ENCODE results near the gene PFAS.
A peak's percentile ranks its signal among the peaks of the same experiment; 100 is the strongest.
"Not testable (repeated sequence)": the region's sequence is repeated elsewhere in the genome, so short reads cannot be mapped to it uniquely, and the experiment has no call there.

The PFAS gene, protein sequence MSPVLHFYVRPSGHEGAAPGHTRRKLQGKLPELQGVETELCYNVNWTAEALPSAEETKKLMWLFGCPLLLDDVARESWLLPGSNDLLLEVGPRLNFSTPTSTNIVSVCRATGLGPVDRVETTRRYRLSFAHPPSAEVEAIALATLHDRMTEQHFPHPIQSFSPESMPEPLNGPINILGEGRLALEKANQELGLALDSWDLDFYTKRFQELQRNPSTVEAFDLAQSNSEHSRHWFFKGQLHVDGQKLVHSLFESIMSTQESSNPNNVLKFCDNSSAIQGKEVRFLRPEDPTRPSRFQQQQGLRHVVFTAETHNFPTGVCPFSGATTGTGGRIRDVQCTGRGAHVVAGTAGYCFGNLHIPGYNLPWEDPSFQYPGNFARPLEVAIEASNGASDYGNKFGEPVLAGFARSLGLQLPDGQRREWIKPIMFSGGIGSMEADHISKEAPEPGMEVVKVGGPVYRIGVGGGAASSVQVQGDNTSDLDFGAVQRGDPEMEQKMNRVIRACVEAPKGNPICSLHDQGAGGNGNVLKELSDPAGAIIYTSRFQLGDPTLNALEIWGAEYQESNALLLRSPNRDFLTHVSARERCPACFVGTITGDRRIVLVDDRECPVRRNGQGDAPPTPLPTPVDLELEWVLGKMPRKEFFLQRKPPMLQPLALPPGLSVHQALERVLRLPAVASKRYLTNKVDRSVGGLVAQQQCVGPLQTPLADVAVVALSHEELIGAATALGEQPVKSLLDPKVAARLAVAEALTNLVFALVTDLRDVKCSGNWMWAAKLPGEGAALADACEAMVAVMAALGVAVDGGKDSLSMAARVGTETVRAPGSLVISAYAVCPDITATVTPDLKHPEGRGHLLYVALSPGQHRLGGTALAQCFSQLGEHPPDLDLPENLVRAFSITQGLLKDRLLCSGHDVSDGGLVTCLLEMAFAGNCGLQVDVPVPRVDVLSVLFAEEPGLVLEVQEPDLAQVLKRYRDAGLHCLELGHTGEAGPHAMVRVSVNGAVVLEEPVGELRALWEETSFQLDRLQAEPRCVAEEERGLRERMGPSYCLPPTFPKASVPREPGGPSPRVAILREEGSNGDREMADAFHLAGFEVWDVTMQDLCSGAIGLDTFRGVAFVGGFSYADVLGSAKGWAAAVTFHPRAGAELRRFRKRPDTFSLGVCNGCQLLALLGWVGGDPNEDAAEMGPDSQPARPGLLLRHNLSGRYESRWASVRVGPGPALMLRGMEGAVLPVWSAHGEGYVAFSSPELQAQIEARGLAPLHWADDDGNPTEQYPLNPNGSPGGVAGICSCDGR (N-terminal part only)

DNA sequence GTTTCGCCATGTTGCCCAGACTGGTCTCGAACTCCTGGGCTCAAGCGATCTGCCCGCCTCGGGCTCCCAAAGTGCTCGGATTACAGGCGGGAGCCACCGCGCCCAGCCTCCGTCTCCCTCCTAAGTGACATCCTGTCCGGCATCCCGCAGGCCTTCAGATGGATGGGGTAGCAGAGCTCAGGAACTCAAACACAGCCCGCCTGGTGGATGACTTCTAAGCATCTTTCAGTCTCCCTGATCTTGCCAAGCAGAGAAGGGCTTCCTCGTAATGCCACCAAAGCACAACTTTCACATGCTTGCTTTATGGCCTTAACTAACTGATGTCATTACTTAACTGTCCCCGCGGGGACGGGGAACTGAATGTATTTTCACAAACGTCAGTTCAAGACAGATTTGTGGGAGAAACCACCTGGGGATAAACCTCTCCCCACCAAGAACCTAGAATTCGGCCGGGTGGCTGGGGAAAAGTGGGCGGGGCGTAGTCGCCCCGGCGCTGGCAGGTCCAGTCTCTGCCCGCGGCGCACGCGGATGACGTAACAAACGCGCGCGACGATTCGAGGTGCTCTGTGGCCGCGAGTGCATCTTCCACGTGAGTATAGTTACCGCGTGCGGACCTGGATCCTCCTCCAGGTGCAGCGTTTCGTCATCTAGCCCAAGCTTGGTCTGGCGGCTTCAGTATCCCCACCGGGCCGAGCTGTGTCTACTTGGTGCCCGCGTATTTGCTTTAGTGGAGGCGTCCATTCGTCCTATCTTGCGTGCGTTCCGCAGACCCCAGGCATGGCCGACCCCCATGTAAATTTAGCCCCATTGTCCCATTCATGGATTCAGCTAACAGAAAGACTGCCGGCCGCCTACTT, at the start of gene PFAS:
TSS of gene PFAS (plus strand) at position 539 of the 857 bp plus-strand sequence. CDS start 4,649 bp downstream, outside the sequence.
- DNase-seq, result peak; percentile 95

DNA sequence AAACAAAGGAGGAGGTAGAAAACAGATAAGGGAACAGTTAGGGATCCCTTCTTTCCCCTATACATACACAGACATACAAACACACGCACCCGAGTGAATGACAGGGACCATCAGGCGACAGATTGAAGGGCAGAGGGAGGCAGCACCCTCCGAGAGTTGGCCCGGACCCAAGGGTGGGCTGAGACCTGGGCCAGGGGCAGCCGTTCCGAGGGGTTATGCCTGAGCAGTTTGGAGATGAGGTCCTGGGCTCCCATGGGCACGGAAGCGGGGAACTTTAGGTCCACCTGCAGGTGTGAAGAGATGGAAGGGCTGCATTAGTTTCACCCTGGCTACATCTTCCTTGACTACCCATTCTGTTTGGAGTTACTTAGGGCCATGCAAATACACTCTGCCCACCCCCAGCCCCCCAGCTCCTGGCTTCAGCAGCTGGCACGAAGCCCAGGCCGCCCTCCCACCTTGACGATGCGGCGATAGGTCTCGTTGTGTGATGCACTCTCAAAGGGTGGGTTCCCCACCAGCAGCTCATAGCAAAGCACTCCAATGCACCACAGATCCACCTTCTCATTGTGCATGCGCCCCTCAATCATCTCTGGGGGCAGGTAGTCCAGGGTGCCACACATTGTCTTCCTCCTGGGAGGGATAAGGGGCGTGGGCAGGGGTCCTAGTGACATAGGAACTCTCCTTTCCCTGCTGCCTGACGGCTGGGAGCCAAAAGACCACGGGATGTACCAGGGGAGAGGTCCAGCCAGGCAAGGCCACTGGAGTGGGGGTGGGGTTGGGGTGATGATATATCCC, 44.1 kb upstream of the PFAS start:
- DNase-seq, result no peak

- DNase-seq, result no peak
Measured at GRCh38 chr17:8206536-8206935, 42.6 kb upstream of the PFAS start.

GRCh38 chr17:8209907-8210760, 39.0 kb upstream of the PFAS start, which contains the start of gene AURKB:
Gene AURKB (minus strand): TSS chr17:8210575. CDS start chr17:8210224, 351 bp downstream.
- DNase-seq, result peak; percentile 96

- no peak for DNase-seq
Measured at GRCh38 chr17:8210761-8211458, 38.2 kb upstream of the PFAS start.

DNA sequence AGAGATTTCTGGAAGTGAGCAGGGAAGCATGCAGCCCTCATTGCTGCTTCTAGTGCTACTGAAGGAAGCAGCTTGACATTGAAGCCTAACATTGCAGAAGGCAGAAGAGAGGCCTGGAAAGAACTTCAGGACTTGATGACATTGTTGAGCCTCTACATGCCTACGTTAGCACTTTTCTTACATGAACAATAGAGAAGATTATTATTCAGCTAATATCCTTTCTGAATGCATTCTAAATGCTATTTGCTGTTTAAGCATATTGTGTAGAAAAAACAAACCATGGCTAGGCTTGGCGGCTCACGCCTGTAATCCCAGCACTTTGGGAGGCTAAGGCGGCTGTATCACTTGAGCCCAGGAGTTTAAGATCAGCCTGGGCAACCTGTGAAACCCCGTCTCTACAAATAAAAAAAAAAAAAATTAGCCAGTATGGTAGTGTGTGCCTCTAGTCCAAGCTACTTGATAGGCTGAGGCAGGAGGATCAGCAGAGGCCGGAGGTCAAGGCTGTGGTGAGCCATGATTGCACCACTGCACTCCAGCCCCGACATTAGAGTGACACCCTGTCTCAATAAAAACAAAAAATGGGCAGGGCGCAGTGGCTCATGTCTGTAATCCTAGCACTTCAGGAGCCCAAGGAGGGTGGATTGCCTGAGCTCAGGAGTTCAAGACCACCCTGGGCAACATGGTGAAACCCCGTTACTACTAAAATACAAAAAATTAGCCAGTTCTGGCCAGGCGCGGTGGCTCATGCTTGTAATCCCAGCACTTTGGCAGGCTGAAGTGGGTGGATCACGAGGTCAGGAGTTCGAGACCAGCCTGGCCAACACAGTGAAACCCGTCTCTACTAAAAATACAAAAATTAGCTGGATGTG, 36.5 kb upstream of the PFAS start:
- DNase-seq, result no peak

DNA sequence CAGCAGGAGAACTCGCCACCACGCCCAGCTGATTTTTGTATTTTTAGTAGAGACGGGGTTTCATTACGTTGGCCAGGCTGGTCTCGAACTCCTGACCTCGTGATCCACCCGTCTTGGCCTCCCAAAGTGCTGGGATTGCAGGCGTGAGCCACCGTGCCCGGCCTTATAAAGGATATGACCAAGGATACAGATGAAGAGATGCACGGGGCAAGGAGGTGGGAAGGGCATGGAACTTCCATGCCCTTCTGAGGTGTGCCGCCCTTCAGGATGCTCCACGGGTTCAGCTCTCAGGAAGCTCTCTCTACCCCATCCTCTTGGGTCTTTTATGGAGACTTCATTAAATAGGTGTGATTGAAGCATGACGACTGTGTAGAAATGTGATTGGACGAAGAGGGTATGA, 35.1 kb upstream of the PFAS start:
- not testable (repeated sequence) for DNase-seq

GRCh38 chr17:8220783-8221662, 28.1 kb upstream of the PFAS start:
- peak; percentile 93 for DNase-seq

- DNase-seq, result peak; percentile 96
Measured at GRCh38 chr17:8221663-8222379, 27.3 kb upstream of the PFAS start.

DNA sequence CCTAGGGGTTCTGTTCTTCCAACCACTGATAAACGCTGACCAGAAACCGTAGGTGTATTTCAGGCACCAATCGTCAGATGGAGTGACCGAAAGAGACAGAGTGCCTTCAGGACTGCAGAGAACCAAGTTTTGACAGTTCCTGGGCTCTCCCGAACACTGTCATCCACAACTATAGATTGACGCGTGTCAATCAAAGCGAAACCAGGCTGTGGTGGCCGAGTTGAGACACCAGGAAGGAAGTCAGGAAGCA, 26.8 kb upstream of the PFAS start:
- DNase-seq, result no peak

GRCh38 chr17:8222630-8223355, 26.3 kb upstream of the PFAS start:
- peak; percentile 91 for DNase-seq

DNA sequence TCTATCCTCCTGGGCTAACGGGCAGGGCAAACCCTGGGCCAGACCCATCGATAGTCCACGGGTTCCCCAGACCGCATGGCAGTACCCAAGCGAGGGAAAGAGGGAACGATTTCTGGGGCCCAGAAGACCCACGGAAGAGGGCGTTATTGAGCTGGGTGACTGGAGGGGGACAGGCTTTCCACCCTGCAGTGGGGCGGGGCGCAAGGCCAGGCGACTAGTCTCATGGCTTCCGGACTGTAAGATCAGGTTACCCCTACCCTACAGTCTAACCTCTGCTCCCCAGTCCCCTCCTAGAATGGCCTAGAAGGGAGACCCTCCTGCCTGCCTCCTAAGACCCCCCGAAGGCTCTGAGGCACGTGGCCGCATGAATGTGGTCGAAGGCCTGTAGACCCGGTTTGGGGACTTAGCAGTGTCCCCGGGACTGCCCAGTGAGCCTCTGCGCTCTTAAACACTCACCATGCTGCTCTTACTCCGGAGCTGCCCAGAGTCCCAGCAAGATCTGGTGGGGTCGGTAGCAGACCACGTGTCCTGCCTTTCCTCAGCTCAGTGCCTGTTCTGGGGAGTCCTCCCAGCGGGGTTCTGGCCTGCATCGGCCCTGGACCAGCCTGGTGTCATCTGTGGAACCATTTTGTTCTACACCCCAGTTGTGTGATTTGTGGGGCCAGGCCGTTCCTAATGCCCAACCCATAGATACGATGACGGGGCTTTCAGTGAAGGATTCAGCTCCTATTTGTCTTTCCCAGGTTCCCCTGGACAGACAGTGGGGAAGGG, 25.5 kb upstream of the PFAS start:
- peak; percentile 60 for DNase-seq

DNA sequence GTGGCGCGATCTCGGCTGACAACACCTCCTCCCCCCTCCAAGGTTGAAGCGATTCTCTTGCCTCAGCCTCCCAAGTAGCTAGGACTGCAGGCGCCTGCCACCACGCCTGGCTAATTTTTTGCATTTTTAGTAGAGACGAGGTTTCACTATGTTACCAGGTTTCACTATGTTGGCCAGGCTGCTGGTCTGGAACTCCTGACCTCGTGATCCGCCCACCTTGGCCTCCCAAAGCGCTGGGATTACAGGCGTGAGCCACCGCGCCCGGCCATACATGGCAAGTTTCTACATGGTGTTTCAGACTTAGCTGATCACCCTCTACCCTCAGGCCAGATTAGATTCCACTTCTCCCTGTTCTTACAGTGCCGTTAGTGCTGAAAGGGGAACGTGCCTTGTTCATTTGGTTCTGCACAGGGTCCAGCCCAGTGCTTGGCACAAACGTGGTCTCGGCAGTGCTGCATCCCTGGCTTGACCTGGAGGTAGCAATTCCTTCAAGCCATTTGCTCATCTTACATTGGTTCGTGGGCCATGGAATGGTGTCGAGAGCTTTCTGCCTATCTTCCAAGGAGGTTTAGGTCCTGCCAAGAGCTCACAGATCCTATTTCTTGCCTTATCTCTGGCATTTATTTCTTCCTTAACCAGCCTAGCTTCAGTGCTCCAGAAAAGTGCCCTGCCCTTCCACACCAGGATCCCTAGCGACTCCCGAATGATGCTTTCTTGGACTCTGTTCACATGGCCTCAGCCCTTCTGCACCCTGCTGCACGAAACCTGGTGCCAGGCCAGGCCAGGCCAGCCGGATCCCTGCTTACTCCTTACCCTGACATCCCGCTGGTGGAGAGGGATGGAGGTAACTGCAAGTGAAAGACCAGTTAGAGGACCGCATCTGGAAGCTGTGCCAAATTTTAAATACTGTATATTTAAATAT, 23.9 kb upstream of the PFAS start:
- DNase-seq, result no peak
